ENCODE measurements around the gene DDX59. TPM values are rescaled to one million over a fixed set of nuclear protein-coding genes. Genes with fewer than 3 reads are reported as not detected.
A peak's percentile ranks its signal among the peaks of the same experiment; 100 is the strongest.

The DDX59 gene
- total RNA-seq, 2 donors from 2014 or later = 9.6 to 15.6 TPM

DNA sequence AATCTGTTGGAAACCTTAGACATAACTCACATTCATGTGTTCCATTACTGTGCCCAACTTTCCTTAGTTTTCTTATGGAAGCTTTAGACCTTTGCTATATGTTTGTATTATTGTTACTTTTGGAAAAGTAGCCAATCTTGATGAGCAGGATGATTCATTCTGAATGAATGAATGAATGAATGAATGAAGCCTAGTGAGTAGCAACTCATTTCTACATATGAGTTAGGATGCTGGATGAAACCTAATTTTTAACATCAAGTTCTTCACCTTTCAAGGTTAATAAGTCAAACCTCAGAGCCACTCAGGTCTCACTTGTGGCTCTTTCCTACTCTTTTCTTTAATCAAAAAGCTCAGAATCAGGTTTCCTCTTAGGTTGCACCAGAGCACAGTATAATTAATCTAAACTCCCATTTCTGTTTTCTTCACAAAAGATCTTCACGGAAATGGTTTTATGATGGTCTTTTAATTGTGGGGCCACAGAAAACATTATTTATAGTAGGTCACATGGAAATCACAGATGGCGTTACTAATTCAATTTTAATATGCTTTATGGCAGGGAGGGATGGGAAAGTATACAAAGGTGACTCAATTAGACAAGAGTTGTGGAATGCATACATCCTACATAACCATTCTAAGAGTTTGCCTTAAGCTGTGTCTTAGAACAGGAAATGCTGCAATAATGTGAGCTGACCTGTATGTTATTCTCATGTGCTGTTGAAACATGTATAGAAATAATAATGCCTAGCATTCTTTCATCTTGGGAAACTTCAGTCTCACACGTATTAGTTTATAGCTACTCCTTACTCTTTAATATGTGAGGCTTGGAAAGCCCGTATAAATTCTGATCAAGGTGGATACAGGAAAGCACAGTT lies 4.5 kb upstream of the DDX59 start:
- 83 to 91% methylated on average over 4 of the region's 4 CpGs for WGBS, 2 donors
- DNase-seq (no peak), ATAC-seq (no peak)
- H3K27ac ChIP-seq = no peak overlapping the region
- H3K4me1 ChIP-seq = peaks cover 9% of the 10 kb centered on the region
- no peaks in the 10 kb centered on the region for H3K27me3 ChIP-seq
- no peaks in the 10 kb centered on the region for H3K9me3 ChIP-seq
- no peaks in the 10 kb centered on the region for H3K36me3 ChIP-seq (replicated peaks in 1 of 2; ENCODE audit: insufficient read depth in 1 of 2, low read depth in 2 of 2)
- no peak for TF ChIP-seq POLR2A (IDR thresholded peaks at IDR 0.05)
- TF ChIP-seq, protein P1, sequence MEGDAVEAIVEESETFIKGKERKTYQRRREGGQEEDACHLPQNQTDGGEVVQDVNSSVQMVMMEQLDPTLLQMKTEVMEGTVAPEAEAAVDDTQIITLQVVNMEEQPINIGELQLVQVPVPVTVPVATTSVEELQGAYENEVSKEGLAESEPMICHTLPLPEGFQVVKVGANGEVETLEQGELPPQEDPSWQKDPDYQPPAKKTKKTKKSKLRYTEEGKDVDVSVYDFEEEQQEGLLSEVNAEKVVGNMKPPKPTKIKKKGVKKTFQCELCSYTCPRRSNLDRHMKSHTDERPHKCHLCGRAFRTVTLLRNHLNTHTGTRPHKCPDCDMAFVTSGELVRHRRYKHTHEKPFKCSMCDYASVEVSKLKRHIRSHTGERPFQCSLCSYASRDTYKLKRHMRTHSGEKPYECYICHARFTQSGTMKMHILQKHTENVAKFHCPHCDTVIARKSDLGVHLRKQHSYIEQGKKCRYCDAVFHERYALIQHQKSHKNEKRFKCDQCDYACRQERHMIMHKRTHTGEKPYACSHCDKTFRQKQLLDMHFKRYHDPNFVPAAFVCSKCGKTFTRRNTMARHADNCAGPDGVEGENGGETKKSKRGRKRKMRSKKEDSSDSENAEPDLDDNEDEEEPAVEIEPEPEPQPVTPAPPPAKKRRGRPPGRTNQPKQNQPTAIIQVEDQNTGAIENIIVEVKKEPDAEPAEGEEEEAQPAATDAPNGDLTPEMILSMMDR (IDR thresholded peaks at IDR 0.05) = no peak
- H3K4me3 ChIP-seq = no peak overlapping the region
- intact Hi-C loops (cut with DNase I) = no loop called here

DNA sequence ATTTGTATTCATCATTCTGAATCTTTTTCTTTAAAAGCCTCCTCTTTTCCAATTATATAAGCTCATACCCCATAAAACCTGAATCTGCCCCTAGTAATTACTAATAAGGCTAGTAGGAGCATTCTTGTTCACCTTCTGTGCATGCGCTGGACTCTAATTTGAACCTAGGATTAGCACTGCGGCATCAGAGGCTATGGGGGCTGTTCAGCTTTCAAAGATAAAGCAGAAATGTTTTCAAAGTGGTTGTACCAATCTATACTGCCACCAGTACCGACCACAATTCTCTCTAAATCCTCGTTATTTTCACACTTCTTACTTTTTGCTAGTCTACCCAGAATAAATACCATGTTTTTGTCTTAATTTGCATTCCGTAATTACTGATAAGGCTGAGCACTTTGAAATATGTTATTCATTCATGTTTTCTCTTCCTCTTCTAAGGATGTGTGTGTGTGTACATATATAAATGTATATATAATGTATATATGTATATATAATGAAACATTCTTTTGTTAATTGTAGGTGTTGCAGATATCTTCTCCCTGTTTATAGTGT lies 1.6 kb upstream of the DDX59 start:
- Histone ChIP-seq H3K4me3 (no peak overlapping the region), H3K27me3 (no peaks in the 10 kb centered on the region), H3K27ac (no peak overlapping the region), H3K36me3 (replicated peaks in 1 of 2; ENCODE audit: insufficient read depth in 1 of 2, low read depth in 2 of 2) (no peaks in the 10 kb centered on the region), H3K9me3 (no peaks in the 10 kb centered on the region), H3K4me1 (peaks cover 21% of the 10 kb centered on the region)
- intact Hi-C loops (cut with DNase I) = no loop called here
- TF ChIP-seq POLR2A (IDR thresholded peaks at IDR 0.05) = no peak
- TF ChIP-seq, protein P1 (IDR thresholded peaks at IDR 0.05) = no peak
- DNase-seq (no peak), ATAC-seq (no peak)
- 92 to 97% methylated on average over 5 of the region's 5 CpGs for WGBS, 2 donors

DNA sequence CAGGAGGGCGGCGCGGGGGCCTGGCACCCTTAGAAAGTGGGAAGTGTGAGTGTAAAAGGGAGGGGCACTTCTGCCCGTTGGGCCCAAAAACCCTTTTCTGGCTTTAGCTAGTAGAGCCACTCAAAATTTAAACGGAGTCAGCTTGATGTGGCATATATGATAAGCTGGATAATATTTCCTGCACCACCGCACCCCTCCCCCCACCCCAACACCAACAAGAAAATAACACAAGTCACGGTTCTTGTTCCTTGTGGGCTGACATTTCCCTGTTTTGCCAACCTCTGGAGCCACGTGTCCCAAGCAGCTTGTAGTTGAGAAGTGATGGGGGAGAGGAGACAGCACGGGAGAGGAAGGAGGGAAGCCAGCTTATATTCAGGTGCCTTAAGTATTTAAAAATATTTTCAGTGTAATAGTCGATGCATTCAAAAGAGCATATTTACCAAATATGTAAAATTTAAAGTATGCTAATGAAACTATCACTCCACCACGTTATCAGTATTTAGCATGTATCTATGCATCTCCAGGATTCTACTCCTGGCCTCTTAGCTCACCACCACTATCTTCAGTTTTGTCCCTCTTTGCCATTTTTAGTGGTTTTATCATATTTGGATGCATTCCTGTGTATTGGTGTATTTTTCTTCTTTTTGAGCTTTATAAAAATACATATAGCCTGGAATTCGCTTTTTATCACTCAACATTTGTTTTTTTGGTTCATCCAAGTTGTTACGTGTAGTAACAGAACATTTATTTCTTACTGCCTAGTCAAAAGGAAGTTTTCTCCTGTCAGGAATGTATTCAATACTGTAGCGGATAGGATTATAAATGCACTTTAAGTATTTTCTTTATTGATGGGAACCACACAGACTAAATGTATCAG lies 773 bp upstream of the DDX59 start:
- 7 to 8% methylated on average over 14 of the region's 14 CpGs for WGBS, 2 donors
- peak overlapping the region; percentile 44 to 60 for H3K4me3 ChIP-seq
- DNase-seq = peak in 3 of 4 donors; percentile 45 to 72 (median 57)

DNA sequence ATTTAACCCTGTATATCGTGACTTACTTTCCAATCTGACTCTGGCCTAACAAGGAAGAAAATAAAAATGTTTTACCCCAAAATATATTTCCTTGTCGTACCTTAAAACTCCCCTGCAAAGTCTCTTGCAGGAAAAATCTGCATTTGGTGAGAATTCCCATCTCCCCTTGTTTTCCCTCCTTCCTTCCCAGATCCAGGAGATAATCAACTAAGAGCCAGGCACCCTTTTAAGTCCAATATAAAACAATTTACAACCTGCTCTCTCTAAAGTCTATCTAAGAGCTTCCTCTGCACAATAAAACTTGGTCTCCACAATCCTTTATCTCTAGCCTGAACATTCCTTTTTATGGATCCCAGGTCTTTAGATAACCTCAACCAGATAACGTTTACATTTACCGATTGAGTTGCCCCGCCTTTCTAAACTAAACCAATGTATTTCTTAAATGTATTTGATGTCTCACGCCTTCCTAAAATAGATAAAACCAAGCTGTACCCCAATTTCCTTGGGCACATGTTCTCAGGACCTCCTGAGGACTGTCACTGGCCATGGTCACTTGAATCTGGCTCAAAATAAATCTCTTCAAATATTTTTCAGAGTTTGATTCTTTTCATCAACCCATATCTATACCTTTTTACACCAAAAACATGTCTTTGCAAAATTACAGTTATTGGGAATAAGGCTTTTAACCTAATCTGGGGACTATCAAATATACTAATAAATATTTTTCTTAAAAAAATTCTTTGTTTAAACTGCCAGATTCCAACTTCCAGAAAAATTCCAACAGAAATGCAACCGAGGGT lies 993 bp downstream of the DDX59 start:
- 25 to 26% methylated on average over 7 of the region's 7 CpGs for WGBS, 2 donors
- Histone ChIP-seq H3K27me3 (no peaks in the 10 kb centered on the region), H3K27ac (peak overlapping the region; percentile 90 to 100 (median 100)), H3K4me3 (peak overlapping the region in 1 of 2 donors; percentile 44), H3K4me1 (peaks cover 30% of the 10 kb centered on the region), H3K9me3 (no peaks in the 10 kb centered on the region), H3K36me3 (replicated peaks in 1 of 2; ENCODE audit: insufficient read depth in 1 of 2, low read depth in 2 of 2) (no peaks in the 10 kb centered on the region)
- ATAC-seq (no peak), DNase-seq (no peak)
- intact Hi-C loops (cut with DNase I) = no loop called here
- no peak for TF ChIP-seq POLR2A (IDR thresholded peaks at IDR 0.05)
- TF ChIP-seq, protein P1 (IDR thresholded peaks at IDR 0.05) = no peak

More for the DNA sequence above, 773 bp upstream of the DDX59 start:
- intact Hi-C loops (cut with DNase I) = no loop called here
- no peaks in the 10 kb centered on the region for H3K36me3 ChIP-seq (replicated peaks in 1 of 2; ENCODE audit: insufficient read depth in 1 of 2, low read depth in 2 of 2)
- peak overlapping the region; percentile 90 to 100 (median 100) for H3K27ac ChIP-seq
- TF ChIP-seq, protein P1 (IDR thresholded peaks at IDR 0.05) = no peak
- no peak for TF ChIP-seq POLR2A (IDR thresholded peaks at IDR 0.05)
- no peaks in the 10 kb centered on the region for H3K27me3 ChIP-seq
- no peaks in the 10 kb centered on the region for H3K9me3 ChIP-seq
- peak; percentile 16 for ATAC-seq
- peaks cover 29% of the 10 kb centered on the region for H3K4me1 ChIP-seq
